Activated T-cell treated with anti-CD3 and anti-CD28 coated beads for 24 hours (primary cell): ENCODE measurements around the gene MTM1.
A peak's percentile ranks its signal among the peaks of the same experiment; 100 is the strongest.

Source experiments
- DNase-seq: peaks from one replicate; pipeline ENCODE4 v3.0.0-alpha.2; 2020; ENCODE audit warnings: low read depth

MTM1 gene

DNA sequence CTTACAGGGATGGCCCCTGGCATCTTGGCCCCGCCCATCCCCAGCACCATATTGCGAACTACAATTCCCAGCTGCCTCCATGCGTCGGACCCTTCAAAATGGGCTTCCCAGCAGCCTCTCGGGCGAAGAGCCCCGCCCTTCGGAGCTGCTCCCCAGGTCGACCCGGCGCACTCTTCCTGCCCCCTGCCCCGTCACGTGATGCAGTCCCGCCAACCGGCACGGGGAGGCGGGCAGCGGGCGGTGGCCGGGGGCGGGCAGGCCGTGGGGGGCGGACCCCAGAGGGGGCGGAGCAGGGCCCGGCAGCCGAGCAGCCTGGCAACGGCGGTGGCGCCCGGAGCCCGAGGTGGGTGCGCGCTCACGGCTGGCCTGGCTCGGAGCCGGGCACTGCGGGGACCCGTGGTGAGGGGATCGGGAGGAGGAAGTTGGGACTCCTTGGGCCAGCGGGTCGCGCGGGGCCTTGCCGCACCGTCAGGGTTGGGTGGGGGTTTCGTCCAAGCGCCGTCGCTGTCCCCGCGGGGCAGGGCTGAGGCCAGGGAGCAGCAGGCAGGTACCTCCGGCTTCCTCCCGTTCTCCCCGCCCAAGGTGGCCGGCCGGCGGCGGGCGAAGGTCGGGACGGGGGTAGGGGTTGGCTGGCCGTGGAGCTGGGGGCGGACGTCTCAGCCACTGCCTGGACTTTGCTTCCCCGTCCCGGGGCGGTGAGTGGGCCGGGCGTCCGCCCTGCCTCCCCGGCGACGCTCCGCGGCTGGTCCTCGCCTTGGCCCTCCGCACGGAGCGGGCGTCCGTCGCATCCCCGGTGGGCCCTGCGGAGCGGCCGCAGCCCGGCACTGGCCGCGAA is at the start of gene MTM1:
TSS of gene MTM1 (plus strand) at position 302 of the 835 bp plus-strand sequence. CDS start 23,994 bp downstream, outside the sequence.
- peak; percentile 87 for DNase-seq

DNA sequence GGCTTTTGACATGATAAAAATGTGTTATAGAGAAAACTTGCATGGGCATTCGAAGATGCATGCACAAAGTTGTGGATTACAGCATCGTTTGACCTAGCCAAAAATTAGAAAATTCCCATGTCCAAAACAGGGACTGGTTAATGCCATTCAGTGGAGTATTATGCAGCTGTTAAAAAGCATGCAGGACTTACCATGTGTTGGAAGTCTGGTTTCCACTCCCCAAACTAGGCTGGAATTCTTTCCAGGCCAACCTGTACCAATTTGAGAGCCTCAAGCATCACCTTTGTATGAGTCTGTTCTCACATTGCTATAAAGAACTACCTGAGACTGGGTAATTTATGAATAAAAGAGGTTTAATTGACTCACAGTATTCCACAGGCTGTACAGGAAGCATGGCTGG is 45.9 kb upstream of the MTM1 start:
- no peak for DNase-seq

DNA sequence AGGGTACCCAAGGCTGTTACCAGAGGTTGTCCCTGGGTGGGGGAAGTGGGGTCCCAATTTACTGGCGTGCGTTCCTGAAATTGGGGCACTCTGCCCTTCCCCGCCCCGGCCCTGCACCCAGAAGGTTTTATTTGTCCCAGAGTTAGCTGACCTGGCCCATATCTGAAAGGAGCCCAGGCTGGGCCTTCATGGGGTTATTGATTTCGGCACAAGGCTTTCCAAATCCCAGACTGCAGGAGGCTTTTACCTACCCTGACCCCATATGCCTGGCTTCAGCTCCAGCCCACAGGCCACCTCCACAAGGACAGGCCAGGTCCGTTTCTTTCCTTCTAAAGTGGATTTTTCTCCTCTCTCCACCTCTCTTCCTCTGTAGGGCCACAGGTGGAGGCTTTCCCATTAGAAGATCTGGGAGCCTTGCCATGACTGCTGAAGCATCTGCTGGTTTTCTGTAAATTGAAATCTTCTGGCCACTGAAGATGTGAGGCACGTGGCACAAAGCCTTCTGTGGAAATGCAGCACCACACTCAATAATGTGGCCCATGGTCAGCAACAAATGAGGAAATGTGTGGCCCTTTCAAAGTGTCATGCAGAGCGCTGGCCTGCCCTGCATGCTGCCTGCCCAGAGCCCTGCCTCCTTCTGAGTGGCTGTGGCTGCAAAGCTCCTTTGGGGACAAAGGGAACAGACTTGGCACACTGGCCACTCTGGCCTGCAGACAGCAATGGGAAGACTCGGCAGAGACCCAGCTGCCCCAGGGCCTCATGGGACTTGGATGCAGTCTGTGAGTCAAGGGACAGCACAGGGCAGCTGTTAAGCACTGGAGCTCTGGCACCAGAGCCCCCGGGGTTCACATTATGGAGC is 43.1 kb upstream of the MTM1 start:
- DNase-seq = no peak

DNA sequence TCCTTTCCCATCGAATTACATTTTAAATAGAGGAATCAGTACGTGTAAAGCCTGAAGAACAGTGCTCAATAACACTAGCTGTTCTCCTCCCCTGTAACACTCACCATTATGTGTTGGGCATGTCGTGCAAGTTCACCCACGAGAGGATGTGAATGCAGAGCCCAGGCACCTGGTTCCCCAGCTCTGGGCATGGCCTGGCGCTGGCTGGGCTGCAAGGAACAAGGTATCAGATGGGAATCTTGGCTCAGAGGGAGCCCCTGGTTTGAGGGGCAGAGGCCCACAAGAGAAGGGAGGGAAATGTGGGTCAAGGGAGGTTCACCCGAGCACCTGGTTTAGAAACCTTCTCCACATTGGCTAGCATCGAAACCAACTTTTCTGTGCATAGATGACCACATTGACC is 41.7 kb upstream of the MTM1 start:
- DNase-seq = no peak

DNA sequence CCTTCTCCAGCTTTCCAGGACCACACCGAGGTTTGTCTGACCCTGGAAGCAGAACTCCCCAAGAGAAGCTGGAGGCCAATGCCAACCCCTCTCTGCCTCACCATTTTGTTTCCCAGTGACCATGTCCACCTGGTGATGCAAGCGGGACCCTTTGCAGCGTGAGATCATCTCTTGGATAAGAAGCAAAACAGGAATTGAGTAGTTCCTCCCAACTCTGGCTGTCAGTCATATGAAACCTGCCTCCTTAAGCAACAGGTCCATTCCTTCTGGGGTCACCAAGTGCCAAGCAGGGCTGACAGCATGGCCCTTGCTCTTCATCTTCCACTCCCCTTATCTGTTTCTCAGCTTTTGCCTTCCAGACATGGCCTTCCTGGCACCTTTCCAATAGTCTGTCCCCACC is 41.3 kb upstream of the MTM1 start:
- no peak for DNase-seq

DNA sequence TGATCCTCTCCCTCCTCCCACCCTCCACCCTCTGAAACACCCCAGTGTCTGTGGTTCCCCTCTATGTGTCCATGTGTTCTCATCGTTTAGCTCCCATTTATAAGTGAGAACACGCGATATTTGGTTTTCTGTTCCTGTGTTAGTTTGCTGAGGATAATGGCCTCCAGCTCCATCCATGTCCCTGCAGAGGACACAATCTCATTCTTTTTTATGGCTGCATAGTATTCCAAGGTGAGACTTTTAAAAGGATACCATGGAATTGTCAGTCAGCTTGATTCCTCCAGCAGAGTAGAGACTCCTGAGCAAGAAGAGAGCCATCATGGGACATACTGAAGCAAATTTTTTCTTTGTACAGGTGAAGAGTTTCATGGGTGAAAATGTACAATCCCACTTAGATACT is 38.8 kb upstream of the MTM1 start:
- no peak for DNase-seq

DNA sequence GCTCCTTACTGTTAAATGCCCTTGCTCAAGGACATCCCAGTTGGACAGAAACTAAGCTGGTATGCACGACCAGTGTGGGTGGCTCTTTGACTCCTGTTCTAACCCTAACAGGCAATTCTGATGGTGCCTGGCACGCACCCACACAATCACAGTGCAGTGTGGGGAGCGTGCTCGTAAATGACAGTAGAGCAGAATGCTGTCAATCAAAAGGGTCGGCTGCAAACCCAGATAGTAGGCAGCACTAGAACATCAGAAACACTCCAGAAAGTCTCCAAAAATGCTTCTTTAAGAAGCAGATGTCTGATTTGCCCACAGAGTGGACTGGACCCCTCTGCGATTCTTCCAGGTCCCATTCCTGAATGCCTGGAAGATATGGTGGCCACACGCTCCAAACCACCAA is 37.6 kb upstream of the MTM1 start:
- DNase-seq = no peak

DNA sequence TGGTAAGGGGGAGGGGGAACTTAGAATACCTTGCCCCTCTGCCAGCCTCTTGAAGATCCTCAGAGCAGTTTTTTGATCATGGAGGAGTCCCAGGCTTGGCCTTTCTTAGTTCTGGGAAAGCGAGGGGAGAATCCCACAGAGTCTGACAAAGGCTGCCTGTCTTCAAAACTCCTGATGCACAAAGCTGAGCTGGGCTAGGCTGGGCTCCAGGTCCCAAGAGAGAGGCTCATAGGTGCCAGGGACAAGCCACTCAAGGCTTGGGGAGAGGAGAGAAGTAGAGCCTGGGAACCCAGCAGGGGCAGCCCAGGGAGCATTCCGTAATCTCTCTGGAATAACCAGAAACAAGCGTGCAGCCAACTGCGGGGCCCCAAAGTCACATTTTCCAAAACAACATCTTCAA is 37.0 kb upstream of the MTM1 start:
- DNase-seq = no peak

DNA sequence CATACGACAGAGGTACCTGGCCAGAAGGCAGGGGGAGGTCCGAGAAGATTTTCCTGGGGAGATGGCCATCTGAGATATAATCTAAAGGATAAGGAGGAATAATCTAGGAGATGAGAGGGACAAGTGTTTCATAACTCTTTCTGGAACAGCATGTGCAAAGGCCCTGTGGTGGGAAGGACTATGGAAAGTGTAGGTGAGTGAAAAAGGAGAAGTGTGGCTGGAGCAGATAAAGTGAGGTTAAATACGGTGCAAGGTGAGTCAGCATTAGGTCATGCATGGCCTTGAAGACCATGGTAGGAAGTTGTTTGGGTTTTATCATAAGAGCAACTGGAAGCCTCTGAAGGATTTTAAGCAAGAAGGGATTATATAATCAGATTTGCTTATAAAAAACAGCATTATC is 34.6 kb upstream of the MTM1 start:
- DNase-seq = no peak

DNA sequence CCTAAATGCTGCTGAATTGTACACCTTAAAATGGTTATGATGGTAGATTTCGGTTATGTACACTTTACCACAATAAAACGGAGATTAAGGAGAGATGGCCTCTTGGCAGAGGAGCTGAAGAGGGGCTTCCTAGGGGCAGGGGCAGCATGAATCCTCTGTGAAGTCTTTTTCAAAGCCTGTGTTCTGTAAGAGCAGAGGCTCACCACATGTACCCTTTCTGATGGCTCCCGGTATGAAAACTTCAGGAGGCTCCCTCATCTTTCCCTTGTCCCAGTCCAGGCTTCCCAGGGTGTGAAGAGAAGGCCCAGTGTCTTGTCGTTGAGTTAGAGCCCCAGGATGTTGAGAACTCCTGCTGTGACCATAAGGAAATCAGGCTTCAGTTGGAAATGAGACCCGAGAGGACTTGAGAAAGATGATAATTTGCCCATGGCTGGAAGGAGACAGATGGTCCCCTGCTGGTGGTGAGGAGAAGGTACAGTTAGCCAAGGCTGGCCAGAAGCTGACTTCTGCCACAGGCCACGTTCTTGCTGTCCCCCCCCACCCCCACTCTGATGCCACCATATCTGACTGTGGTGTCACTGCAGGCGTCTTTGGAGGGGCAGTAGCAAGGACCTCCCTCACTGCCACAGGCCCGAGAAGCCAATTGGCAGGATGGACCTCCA is 31.8 kb upstream of the MTM1 start:
- DNase-seq = no peak

DNA sequence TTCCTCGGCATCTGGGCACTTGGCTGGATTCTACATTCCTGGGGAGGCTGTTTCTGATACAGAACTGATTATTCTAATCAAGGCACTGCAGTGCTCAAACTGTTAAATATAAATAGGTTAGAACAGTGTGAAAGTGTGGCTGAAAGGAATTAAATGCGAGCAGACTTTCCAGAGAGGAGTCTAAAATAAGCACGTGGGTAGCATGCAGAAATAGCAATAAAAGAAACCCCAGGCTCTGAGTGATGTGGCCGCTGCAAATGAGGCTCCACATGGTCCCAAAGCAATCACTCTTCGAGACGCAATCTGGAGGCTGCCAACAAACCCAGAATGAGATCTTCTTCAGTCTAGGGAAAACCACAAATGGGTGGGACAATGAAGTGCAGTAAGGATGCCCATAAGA is 30.6 kb upstream of the MTM1 start:
- DNase-seq = no peak

DNA sequence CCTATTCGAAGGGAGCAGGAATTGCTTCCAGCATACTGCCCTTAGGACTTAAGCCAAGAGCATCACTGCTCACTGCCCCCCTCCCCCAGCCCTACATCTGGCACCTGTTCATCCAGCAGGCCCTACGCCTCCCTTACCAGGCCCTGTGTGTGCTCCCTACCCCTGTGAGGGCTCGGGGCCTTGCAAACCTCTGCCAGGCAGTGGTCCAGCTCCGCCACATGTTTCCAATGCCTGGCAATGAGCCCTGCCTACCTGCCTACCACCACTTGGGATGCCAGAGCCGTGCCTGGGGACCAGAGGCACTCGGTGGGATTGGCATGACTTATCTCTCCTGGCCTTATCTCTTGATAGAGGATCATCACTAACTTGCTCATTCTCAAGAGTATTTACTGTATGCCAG is 27.5 kb upstream of the MTM1 start:
- no peak for DNase-seq

DNA sequence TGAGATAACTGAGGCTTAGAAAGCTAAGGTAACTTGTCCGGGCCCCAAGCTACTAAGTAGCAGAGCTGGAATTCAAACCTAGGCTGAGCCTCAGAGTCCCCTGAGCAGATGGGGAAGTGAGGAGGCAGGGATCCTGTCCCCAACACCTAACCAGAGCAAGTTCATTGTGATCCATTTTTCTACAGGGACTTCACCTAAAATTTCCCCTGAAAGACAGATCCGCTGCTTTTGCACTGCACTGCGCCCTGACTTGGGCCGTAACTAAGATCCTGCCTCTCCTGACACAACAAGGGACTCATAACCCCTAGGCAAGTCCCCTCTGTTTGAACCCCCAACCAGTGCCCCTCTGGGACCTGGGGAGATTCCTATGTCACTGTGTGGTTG is 25.6 kb upstream of the MTM1 start:
- no peak for DNase-seq

DNA sequence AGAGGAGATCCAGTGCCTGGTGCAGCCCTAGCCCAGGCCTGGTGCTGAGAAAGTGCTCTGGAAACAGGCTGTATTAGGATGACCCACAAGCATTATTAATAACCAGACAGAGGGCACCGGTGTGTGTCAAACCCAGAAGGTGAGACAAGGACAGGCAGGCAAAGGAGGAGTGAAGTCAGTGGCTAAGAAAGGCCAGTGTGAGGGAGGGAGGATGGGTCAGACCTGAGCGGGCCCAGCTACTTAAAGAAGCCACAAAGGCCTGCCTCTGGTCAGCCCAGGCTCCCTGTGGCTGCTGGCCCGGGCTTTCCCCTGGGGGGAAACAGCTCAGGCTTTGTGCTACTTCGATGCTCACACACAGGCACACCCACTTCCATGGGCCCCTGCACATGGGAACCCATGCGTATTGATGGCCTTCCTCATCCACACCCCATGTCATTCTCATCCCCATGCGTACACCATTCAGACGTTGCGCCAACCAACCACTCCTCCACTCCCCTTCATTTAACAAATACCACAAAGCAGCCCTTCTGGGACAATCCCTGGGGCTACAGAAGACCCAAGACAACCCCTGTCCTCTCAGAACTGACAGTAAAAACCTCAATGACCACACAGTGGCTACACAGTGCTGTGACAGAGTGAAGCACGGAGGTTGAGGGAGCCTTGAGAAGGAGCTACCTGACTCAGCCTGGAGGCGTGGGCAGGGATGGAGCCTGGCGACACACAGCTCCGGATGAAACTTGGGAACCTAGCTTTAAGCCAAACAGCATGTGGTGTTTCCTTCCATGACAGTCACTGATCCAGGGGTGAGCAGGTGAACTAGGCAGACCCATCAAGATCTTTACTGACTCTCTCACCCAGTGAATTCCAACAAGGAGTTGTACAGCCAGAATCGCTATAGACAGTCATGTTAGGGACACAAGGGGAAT is 24.9 kb upstream of the MTM1 start:
- DNase-seq = no peak

DNA sequence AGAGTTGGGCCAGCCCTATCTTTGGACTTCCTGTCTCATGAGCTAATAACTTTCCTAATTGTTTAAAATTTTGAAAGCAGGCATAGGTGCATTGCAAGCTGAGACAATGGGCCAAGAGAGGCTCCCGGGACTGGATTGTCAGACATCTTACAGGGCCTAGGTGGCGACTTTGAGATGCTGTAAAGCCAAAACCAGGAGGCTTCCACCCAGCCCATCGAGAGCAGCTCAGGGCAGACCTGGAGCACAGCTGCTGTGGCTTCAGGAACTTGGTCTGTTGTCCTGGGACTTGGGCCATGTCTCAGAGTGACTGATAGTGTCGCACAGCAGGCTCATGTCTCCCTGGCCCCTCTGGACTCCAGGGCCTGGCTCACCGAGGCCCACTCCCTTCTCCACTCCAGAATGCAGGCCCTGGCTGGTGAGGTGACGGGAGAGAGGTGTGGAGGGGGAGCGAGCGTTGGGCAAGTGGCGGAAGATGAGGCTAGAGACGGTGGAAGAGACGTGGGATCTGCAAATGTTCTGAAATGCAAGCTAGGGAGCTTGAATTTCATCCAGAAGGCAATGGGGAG is 24.1 kb upstream of the MTM1 start:
- no peak for DNase-seq

DNA sequence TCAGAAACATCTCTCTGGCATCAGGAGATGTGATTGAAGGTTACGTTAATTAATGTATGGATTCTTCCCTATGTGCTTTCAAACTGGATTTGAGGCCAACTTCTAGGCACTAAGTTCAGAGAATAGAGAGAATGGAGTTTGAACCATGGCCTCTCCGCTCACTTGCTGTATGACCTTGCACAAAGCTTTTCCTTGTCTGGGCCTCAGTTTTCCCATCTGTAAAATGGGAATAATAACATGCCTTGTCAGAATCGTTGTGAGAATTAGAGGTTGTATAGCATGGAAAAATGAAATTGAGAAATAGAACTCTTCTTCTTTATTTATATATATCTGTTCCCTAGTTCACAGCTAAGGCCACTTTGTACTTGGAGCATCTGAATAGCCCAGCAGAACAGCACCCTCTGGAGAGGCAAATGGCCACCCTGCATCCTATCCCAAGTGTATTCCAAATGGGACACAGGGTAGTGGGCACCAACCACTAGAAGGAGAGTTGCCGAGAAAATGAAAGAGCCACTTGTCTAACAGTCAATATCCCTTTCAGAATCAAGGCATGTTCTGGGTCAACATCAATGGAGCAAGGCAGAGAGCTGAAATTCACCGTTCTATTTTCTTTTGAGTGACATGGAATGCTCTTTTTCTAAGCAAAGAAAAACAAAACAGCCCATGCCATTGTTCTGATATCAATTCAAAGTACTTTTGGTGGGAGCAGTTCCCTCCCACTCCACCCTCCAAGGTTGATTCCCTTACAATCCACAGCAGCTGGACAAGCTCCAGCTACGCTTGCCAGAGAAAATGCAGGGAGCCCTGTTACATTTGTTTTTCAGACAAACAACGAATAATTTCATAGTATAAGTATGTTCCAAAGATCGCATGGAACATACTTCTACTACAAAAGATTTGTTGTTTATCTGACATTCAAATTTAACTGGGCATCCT is 23.3 kb upstream of the MTM1 start:
- DNase-seq = no peak

DNA sequence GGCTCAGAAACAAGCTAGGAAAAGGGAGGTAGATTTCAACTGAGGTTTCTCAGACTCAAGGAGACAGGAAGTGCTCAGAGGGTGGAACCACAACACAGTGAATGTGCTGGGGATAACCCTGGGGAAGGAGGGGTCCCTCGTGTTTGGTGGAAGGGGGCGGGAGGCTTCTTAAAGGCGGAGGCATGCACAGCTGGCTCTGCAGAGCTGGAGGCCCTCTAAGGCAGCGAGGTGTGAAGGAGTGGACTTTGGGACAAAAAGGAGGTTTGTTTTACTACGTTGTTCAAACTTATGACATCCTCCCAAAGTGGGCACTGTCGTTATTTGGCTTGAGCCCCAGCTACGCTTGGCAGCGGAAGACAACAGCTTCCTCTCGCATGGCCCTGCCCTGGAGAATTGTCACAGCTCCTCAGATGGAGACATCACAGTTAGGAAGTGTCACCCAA is 21.7 kb upstream of the MTM1 start:
- DNase-seq = no peak

DNA sequence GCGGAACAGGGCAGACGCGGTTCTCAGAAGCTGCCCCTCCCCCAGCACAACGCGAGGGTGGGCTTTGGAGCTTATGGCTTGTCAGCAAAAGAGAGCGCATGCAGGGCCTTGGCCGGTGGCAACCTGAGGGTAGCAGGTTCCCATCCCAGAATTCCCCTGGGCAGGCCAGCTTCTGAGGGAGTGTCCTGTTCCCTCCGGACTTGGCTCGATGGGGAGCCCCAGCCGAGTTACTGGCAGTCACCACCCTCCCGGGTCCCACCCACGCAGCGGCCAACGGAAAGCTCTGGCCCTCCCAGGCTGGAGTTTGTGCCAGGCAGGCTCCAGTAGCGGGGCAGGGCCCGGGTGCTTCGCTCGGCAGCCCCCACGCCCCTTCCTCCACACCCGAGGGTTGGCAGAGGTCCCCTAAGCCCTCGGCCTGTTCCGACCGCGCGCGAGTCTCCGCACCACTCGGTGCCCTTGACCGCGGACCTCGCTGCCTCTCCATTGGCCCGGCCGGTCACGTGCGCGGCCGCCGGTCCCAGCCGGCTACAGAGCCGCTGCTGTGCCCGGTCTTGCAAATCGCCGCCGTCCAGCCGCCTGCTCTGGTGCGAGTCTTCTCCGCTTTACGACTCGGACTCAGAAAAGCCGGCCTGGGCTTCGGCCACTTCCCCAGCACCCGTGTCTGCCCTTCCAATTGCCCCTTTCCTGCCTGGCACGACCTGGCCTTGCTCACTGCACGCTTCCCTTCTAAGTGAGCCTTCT is 20.9 kb upstream of the MTM1 start:
- no peak for DNase-seq

DNA sequence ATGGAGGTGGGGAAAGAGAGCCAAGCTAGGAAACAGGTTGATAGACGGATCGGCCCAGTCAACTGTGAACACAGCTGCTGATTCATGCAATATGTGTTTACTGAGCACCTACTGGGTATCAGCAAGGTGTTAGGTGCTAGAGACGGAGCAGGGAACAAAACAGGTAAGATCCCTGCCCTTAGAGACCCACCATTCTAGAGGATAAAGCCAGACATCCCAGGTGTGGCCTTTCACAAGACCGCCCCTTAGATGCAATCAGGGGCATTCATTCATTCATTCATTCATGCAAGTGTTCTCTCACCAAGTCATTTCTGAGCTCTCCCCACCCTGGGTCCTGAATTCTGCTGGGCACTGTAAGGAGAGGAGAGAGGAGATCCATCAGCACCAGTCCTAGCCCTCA is 20.2 kb upstream of the MTM1 start:
- no peak for DNase-seq
